C4-2B (cell line): ENCODE results near the gene AP3S1.

ENCODE experiments used
- ZFX ChIP-seq: fragments of 450-650 bp; IDR thresholded peaks from 2 replicates; pipeline ENCODE4 v1.6.1; 2017
- TF ChIP-seq, protein P1 (sequence below): fragments of 450-650 bp; conservative IDR thresholded peaks from 2 replicates; pipeline ENCODE4 v1.5.1; 2017; ENCODE audit warnings: mild to moderate bottlenecking

- TF ChIP-seq, protein P1, sequence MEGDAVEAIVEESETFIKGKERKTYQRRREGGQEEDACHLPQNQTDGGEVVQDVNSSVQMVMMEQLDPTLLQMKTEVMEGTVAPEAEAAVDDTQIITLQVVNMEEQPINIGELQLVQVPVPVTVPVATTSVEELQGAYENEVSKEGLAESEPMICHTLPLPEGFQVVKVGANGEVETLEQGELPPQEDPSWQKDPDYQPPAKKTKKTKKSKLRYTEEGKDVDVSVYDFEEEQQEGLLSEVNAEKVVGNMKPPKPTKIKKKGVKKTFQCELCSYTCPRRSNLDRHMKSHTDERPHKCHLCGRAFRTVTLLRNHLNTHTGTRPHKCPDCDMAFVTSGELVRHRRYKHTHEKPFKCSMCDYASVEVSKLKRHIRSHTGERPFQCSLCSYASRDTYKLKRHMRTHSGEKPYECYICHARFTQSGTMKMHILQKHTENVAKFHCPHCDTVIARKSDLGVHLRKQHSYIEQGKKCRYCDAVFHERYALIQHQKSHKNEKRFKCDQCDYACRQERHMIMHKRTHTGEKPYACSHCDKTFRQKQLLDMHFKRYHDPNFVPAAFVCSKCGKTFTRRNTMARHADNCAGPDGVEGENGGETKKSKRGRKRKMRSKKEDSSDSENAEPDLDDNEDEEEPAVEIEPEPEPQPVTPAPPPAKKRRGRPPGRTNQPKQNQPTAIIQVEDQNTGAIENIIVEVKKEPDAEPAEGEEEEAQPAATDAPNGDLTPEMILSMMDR, result no peak
- TF ChIP-seq ZFX, result no peak
Observed at GRCh38 chr5:115854139-115854538, 12.4 kb downstream of the AP3S1 start.
